T-helper 1 cell treated with Interleukin-12 subunit alpha and Interleukin-12 subunit beta and Interleukin-4 antibody, amounts not matched to agents 30 μg/mL and 1 μg/mL, for 36 hours (primary cell): ENCODE results near the gene ITGB3.
"Not testable (repeated sequence)": the region's sequence is repeated elsewhere in the genome, so short reads cannot be mapped to it uniquely, and the experiment has no call there.

Experiments
- H3K27ac Mint-ChIP-seq: one replicate; pipeline ENCODE4 v1.8.0; 2021; ENCODE audit warnings: mild to moderate bottlenecking, mixed read lengths
- H3K27me3 Mint-ChIP-seq: one replicate; pipeline ENCODE4 v1.8.0; 2021; ENCODE audit warnings: low read depth, mixed read lengths
- H3K36me3 Mint-ChIP-seq: one replicate; pipeline ENCODE4 v1.8.0; 2021; ENCODE audit warnings: low read depth, mixed read lengths
- H3K4me1 Mint-ChIP-seq: one replicate; pipeline ENCODE4 v1.8.0; 2021; ENCODE audit warnings: low read depth, mixed read lengths
- H3K4me3 Mint-ChIP-seq: one replicate; pipeline ENCODE4 v1.8.0; 2021; ENCODE audit warnings: mild to moderate bottlenecking, moderate library complexity, mixed read lengths
- H3K9me3 Mint-ChIP-seq: one replicate; pipeline ENCODE4 v1.8.0; 2021; ENCODE audit warnings: mixed read lengths

ITGB3 gene

GRCh38 chr17:47250855-47251254 lies 2.8 kb upstream of the ITGB3 start:
- Mint-ChIP-seq H3K4me3 (no peak overlapping the region), H3K27me3 (peaks cover 69% of the 10 kb centered on the region)

DNA sequence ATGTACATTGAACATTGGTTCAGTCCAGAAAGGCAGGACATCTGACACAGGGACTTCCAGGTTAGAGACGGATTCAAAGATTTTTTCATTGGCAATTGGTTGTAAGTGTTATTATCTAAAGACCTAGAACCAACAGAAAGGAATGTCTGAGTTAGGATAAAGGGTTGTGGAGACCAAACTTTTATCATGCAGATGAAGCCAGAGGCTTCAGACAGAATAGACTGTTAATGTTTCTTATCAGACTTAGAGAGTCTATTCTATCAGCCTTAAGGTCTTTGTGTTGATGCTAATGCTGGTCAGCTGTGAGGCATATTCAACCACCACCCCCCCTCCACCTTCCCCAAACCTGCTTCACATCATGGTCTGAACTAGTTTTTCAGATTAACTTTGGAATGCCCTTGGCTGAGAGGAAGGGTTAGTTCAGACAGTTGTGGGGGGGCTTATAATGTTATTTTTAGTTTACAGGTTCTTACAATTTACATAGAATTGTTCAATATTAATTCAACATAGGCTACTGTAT lies 2.1 kb upstream of the ITGB3 start:
- H3K4me1 Mint-ChIP-seq: peaks cover 9% of the 10 kb centered on the region
- no peaks in the 10 kb centered on the region for H3K36me3 Mint-ChIP-seq
- H3K9me3 Mint-ChIP-seq: no peaks in the 10 kb centered on the region
- no peak overlapping the region for H3K4me3 Mint-ChIP-seq
- H3K27me3 Mint-ChIP-seq: peaks cover 69% of the 10 kb centered on the region
- H3K27ac Mint-ChIP-seq: no peak overlapping the region

More at GRCh38 chr17:47250855-47251254, 2.8 kb upstream of the ITGB3 start:
- Mint-ChIP-seq H3K9me3 (no peaks in the 10 kb centered on the region), H3K36me3 (no peaks in the 10 kb centered on the region), H3K27ac (no peak overlapping the region), H3K4me1 (peaks cover 6% of the 10 kb centered on the region)

DNA sequence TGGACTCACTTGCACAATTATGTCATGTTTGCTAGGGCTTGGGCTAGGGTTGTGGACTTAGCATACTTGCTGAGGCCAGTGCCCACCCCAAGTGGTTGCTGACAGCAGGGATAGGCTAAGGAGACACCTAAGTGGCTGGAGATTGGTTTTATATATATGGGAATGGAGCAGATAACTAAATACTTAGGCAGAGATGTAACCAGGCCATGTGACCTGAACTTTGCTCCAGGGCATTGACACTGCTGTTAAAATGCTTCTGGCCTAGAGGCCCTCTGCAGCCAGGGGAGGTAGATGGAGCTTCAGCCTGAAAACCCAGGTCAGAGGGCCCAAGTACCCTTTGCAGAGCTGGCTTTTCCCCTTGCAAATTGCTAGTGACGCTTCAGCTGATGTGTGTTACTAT lies 1.4 kb upstream of the ITGB3 start:
- no peaks in the 10 kb centered on the region for H3K36me3 Mint-ChIP-seq
- H3K27me3 Mint-ChIP-seq: peaks cover 73% of the 10 kb centered on the region
- H3K4me1 Mint-ChIP-seq: peaks cover 13% of the 10 kb centered on the region
- H3K27ac Mint-ChIP-seq: no peak overlapping the region
- peak overlapping the region; percentile 60 for H3K4me3 Mint-ChIP-seq
- no peaks in the 10 kb centered on the region for H3K9me3 Mint-ChIP-seq

DNA sequence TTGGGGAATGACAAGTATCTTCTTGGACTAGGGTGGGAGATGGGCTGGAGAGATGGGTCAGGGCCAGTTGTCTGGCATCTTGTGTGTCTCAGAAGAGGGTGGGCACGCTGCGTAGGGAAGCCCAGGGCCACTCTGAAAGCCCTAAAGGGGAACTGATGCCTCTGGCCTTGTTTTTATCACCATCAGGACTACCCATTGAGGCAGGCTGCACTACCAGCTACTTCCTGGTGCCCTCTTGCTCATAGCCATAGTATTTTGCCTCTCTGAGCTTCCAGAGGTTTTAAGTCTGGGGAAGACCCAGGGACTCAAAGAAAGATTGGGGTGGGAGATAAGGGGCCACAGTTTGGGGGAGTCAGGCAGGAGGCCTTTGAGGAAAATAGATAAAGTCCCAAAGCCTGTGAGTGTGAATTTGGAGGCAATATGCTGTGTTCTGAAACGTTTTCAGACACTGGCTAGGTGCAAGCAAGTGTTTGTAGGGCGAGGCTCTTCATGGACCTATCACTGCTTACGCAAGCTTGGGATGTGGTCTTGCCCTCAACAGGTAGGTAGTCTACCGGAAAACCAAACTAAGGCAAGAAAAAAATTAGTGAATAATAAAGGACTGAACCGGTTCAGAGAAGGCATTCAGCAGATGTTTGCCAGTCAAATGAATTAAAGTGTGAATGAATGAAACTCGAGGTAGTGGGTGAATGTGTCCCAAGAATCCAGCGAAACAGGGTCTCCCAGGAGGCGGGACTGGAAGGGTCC lies 688 bp upstream of the ITGB3 start:
- no peaks in the 10 kb centered on the region for H3K36me3 Mint-ChIP-seq
- H3K4me3 Mint-ChIP-seq: peak overlapping the region; percentile 60
- no peak overlapping the region for H3K27ac Mint-ChIP-seq
- H3K4me1 Mint-ChIP-seq: peaks cover 20% of the 10 kb centered on the region
- H3K27me3 Mint-ChIP-seq: peaks cover 73% of the 10 kb centered on the region
- no peaks in the 10 kb centered on the region for H3K9me3 Mint-ChIP-seq

DNA sequence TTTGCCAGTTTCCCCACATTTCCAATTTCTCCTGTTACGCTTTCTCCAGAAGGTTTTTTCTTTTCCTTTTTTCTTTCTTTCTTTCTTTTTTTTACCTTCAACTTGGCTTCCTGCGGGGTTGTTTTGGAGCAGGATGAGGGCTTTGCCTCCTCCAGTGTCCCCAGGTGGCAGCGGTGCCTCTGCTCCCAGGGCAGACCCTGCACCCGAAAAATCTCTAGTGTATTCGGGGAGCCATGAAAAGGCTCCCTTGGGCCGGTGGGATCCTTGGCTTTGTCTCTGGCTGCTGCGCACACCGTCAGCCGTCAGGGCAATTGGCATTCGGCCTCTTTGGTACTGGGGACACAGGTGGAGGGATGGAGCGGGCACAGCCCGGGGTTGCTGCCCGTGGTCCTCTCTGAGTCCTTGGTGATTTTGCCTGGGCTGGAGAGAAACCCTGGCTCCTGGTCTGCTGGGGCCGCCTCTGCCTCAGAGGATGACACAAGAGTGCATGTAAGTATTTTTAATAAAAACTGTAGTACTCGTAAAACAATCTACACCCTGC lies 846 bp downstream of the ITGB3 start:
- Mint-ChIP-seq H3K27me3 (peaks cover 76% of the 10 kb centered on the region), H3K36me3 (no peaks in the 10 kb centered on the region), H3K9me3 (no peaks in the 10 kb centered on the region), H3K27ac (no peak overlapping the region), H3K4me3 (peak overlapping the region; percentile 85), H3K4me1 (peaks cover 30% of the 10 kb centered on the region)

- Mint-ChIP-seq H3K27me3 (peaks cover 67% of the 10 kb centered on the region), H3K9me3 (no peaks in the 10 kb centered on the region), H3K36me3 (no peaks in the 10 kb centered on the region), H3K4me3 (no peak overlapping the region), H3K4me1 (peaks cover 30% of the 10 kb centered on the region), H3K27ac (no peak overlapping the region)
Measured at GRCh38 chr17:47257651-47258339, 4.2 kb downstream of the ITGB3 start.

DNA sequence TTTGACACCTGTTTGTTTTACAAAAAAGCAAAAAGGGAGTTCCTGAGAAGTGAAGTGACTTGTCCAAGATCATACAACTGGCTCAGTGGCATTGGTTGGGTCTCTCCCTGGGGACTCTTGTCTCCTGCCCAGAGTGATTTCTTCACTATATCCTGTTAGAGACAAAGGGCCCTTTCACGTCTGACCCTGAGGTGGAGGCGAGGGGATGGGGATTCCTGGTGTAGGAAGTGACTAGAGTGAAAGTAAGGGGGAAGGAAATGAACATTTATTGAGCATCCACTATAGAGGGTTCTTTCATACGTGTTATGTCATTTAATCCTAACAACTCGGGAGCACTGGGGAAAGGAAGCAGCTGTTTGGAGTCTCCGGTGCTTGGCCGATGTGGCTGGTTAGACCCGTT lies 9.0 kb downstream of the ITGB3 start:
- H3K27me3 Mint-ChIP-seq: peaks cover 37% of the 10 kb centered on the region
- H3K9me3 Mint-ChIP-seq: no peaks in the 10 kb centered on the region
- H3K27ac Mint-ChIP-seq: no peak overlapping the region

DNA sequence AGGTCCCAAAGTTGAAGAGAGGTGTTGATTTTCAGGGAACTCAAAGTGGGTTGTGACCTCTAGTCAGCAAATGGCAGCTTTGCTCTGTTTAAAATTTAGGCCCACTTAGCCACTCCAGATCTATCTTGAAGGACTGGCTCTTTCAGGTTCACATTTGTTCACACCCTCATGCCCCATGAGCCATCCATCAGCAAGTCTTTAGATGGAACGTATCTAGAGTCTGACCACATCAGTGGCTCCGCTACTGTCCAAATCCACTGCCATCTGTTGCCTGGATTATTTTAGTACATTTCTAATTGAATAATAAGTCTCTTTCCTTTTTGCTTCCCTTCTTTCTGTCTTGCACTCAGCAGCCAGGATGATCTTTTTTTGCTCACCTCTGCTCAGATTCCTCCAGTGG lies 10.5 kb downstream of the ITGB3 start:
- H3K9me3 Mint-ChIP-seq: peaks cover under 1% of the 10 kb centered on the region
- H3K36me3 Mint-ChIP-seq: no peaks in the 10 kb centered on the region
- H3K4me3 Mint-ChIP-seq: no peak overlapping the region
- no peaks in the 10 kb centered on the region for H3K4me1 Mint-ChIP-seq
- H3K27me3 Mint-ChIP-seq: peaks cover 24% of the 10 kb centered on the region
- no peak overlapping the region for H3K27ac Mint-ChIP-seq

More for the DNA sequence above, 9.0 kb downstream of the ITGB3 start:
- H3K4me3 Mint-ChIP-seq: no peak overlapping the region
- H3K36me3 Mint-ChIP-seq: no peaks in the 10 kb centered on the region
- peaks cover 13% of the 10 kb centered on the region for H3K4me1 Mint-ChIP-seq

GRCh38 chr17:47265983-47266541 lies 12.4 kb downstream of the ITGB3 start:
- H3K4me1 Mint-ChIP-seq: no peaks in the 10 kb centered on the region
- no peaks in the 10 kb centered on the region for H3K36me3 Mint-ChIP-seq
- H3K9me3 Mint-ChIP-seq: peaks cover 6% of the 10 kb centered on the region
- H3K27me3 Mint-ChIP-seq: peaks cover 23% of the 10 kb centered on the region
- H3K27ac Mint-ChIP-seq: no peak overlapping the region
- no peak overlapping the region for H3K4me3 Mint-ChIP-seq

DNA sequence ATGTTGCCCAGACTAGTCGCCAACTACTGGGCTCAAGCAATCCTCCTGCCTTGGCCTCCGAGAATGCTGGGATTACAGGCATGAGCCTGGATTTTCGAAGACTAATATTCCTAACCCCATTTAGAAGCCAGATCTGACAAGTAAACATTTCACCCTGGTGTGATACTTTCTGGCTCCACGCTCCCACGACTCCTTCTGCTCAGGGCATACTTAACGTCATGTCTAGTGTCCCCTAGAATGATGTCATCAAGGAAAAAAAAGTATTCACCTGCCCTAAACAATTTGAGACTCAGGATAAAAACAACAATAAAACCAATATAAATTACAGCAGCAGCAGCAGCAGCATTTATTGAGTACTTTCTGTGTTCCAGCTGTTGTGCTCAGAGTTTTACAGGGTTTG lies 13.2 kb downstream of the ITGB3 start:
- no peaks in the 10 kb centered on the region for H3K36me3 Mint-ChIP-seq
- H3K4me1 Mint-ChIP-seq: no peaks in the 10 kb centered on the region
- no peak overlapping the region for H3K27ac Mint-ChIP-seq
- H3K9me3 Mint-ChIP-seq: peaks cover 6% of the 10 kb centered on the region
- no peak overlapping the region for H3K4me3 Mint-ChIP-seq
- H3K27me3 Mint-ChIP-seq: peaks cover 26% of the 10 kb centered on the region

DNA sequence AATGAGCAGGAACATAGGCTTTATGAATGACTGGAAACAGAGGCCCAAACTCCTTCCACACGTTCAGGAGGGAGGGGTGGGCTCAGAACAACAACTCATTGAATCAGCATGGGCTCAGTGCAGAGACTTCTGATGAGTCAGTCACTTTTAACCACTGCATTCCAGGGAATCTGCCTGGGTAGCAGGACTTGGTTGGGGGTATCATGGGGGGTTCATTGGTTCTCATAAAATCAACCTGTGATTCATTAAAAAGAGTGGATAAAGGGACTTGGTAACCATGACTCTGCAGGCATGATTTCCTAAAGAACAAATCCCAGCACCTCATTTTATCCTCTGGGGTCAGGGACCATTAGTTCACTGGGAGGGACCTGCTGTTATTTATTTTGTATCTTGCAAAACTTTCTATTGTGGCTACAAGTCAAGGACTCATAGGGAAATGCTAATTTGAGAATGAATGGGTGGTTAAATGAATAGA lies 13.8 kb downstream of the ITGB3 start:
- Mint-ChIP-seq H3K9me3 (peaks cover 6% of the 10 kb centered on the region), H3K27me3 (peaks cover 26% of the 10 kb centered on the region), H3K4me1 (no peaks in the 10 kb centered on the region), H3K4me3 (no peak overlapping the region), H3K36me3 (no peaks in the 10 kb centered on the region), H3K27ac (no peak overlapping the region)

- not testable (repeated sequence) for H3K36me3 Mint-ChIP-seq, H3K4me3 Mint-ChIP-seq, H3K9me3 Mint-ChIP-seq, H3K4me1 Mint-ChIP-seq, H3K27ac Mint-ChIP-seq
- peaks cover 21% of the 10 kb centered on the region for H3K27me3 Mint-ChIP-seq
Measured at GRCh38 chr17:47268964-47269363, 15.3 kb downstream of the ITGB3 start.

- not testable (repeated sequence) for H3K4me1 Mint-ChIP-seq, H3K36me3 Mint-ChIP-seq, H3K27ac Mint-ChIP-seq, H3K4me3 Mint-ChIP-seq, H3K9me3 Mint-ChIP-seq
- H3K27me3 Mint-ChIP-seq: peaks cover 24% of the 10 kb centered on the region
Measured at GRCh38 chr17:47269561-47270280, 16.1 kb downstream of the ITGB3 start.
